ENCODE results near the gene AUTS2. TPM values are rescaled to one million over a fixed set of nuclear protein-coding genes. Genes with fewer than 3 reads are reported as not detected.
A peak's percentile ranks its signal among the peaks of the same experiment; 100 is the strongest.

The AUTS2 gene
- total and polyA plus RNA-seq, 9 of the 15 experiments (the other 6 are each of a cell fraction or from before 2014, with no cell fraction given), result 0.58 TPM; not detected in 8

- H3K4me1 ChIP-seq (replicated peaks in 1 of 2; ENCODE audit: control insufficient read depth in 2 of 2, insufficient read depth in 2 of 2, low read length in 2 of 2), result no peaks in the 10 kb centered on the region
- H3K36me3 ChIP-seq (ENCODE audit: control insufficient read depth, insufficient read depth, low read length), result no peaks in the 10 kb centered on the region
- H3K9me3 ChIP-seq (replicated peaks; ENCODE audit: control insufficient read depth, insufficient read depth, low read depth, low read length), result no peaks in the 10 kb centered on the region
- no peak overlapping the region for H3K4me3 ChIP-seq
- intact Hi-C loops (cut with micrococcal nuclease), result no loop called here
- in situ Hi-C loops (cut with MboI), result no loop called here
- H3K4me2 ChIP-seq (ENCODE audit: insufficient read depth, low read length), result no peak overlapping the region
- no peak overlapping the region for H3K9ac ChIP-seq (ENCODE audit: insufficient read depth in 1 of 2, low read depth in 2 of 2, low read length in 2 of 2)
- ChIA-PET POLR2A (no interaction called here), CTCF (ENCODE audit: low intra/inter-chr PET ratio) (no interaction called here)
- H2AFZ ChIP-seq (ENCODE audit: low read depth, low read length), result no peak overlapping the region
- H3K27ac ChIP-seq (ENCODE audit: extremely low read depth, low read depth, low read length), result no peak overlapping the region
- no peak for DNase-seq (ENCODE audit: extremely low read depth in 1 of 4, low spot score in 3 of 4)
- 0% methylated on average over 1 of the region's 1 CpG for WGBS (ENCODE audit: insufficient coverage, low coverage, missing lambda C conversion rate)
- ATAC-seq, result no peak
- no TSS peak for BruUV-seq (replicated peaks)
- H3K9me1 ChIP-seq (ENCODE audit: control insufficient read depth, insufficient read depth, low read length), result no peaks in the 10 kb centered on the region
- TF ChIP-seq ADNP (tag; IDR thresholded peaks at IDR 0.05), result no peak
- H4K20me1 ChIP-seq (replicated peaks; ENCODE audit: control insufficient read depth, insufficient read depth, low read length), result 0 out of 2 replicates have a peak, but pooled peaks cover 3% of the 10 kb centered on the region
- no peaks in the 10 kb centered on the region for H3K27me3 ChIP-seq (ENCODE audit: control insufficient read depth in 2 of 2, insufficient read depth in 2 of 2, low read length in 2 of 2)
- FAIRE-seq, result no peak
- H3K79me2 ChIP-seq (ENCODE audit: control insufficient read depth, insufficient read depth, low read length), result no peaks in the 10 kb centered on the region
These were observed 159.7 kb downstream of the AUTS2 start for GRCh38 chr7:69757981-69758430.

DNA sequence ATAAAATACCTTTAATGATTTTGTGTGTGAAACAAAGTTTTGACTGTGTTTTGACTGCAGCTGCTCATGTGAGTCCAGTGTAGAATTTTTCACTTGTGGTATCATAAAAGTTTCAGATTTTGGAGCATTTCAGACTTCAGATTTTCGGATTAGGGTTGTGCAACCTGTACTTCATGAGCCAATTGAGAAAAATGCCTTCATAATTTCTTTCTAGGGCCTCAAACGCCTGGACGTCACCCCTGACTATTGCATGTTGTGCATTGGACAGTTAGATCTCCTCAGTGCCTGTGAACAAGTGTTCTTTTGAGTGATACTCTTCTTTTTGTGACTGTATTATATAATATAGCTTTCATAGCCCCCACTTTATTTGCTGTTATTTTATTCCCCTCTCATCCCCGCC lies 161.1 kb downstream of the AUTS2 start:
- POLR2A ChIA-PET, result no interaction called here

More for the DNA sequence above, 161.1 kb downstream of the AUTS2 start:
- no peak for DNase-seq (ENCODE audit: extremely low read depth in 1 of 4, low spot score in 3 of 4)
- Histone ChIP-seq H3K9me1 (ENCODE audit: control insufficient read depth, insufficient read depth, low read length) (no peaks in the 10 kb centered on the region), H3K9me3 (replicated peaks; ENCODE audit: control insufficient read depth, insufficient read depth, low read depth, low read length) (no peaks in the 10 kb centered on the region), H4K20me1 (replicated peaks; ENCODE audit: control insufficient read depth, insufficient read depth, low read length) (0 out of 2 replicates have a peak, but pooled peaks cover 3% of the 10 kb centered on the region), H3K4me1 (replicated peaks in 1 of 2; ENCODE audit: control insufficient read depth in 2 of 2, insufficient read depth in 2 of 2, low read length in 2 of 2) (no peaks in the 10 kb centered on the region), H2AFZ (ENCODE audit: low read depth, low read length) (no peak overlapping the region), H3K79me2 (ENCODE audit: control insufficient read depth, insufficient read depth, low read length) (no peaks in the 10 kb centered on the region), H3K9ac (ENCODE audit: insufficient read depth in 1 of 2, low read depth in 2 of 2, low read length in 2 of 2) (no peak overlapping the region), H3K36me3 (ENCODE audit: control insufficient read depth, insufficient read depth, low read length) (no peaks in the 10 kb centered on the region), H3K27ac (ENCODE audit: extremely low read depth, low read depth, low read length) (no peak overlapping the region), H3K27me3 (ENCODE audit: control insufficient read depth in 2 of 2, insufficient read depth in 2 of 2, low read length in 2 of 2) (no peaks in the 10 kb centered on the region), H3K4me2 (ENCODE audit: insufficient read depth, low read length) (no peak overlapping the region), H3K4me3 (no peak overlapping the region)
- no peak for FAIRE-seq
- in situ Hi-C loops (cut with MboI), result no loop called here
- intact Hi-C loops (cut with micrococcal nuclease), result no loop called here
- no peak for TF ChIP-seq GABPA (tag; conservative IDR thresholded peaks at IDR 0.05; ENCODE audit: low read depth)
- TF ChIP-seq HNRNPK (IDR thresholded peaks at IDR 0.05; ENCODE audit: low read depth, low read length, poor library complexity, severe bottlenecking), result peak; percentile 38
- CTCF ChIA-PET (ENCODE audit: low intra/inter-chr PET ratio), result no interaction called here
- no peak for ATAC-seq
- BruUV-seq (replicated peaks), result no TSS peak
- WGBS (ENCODE audit: insufficient coverage, low coverage, missing lambda C conversion rate), result 0% methylated on average over 3 of the region's 4 CpGs
